GM19395 (cell line): ENCODE results near the gene ZNF212.

Experiments used
- ATAC-seq: cut with Tn5 transposase; IDR thresholded peaks from one replicate; pipeline ENCODE4 v1.9.1; 2021; ENCODE audit warnings: mild to moderate bottlenecking, moderate library complexity; ENCODE audit not compliant: unreplicated experiment

ZNF212 gene

DNA sequence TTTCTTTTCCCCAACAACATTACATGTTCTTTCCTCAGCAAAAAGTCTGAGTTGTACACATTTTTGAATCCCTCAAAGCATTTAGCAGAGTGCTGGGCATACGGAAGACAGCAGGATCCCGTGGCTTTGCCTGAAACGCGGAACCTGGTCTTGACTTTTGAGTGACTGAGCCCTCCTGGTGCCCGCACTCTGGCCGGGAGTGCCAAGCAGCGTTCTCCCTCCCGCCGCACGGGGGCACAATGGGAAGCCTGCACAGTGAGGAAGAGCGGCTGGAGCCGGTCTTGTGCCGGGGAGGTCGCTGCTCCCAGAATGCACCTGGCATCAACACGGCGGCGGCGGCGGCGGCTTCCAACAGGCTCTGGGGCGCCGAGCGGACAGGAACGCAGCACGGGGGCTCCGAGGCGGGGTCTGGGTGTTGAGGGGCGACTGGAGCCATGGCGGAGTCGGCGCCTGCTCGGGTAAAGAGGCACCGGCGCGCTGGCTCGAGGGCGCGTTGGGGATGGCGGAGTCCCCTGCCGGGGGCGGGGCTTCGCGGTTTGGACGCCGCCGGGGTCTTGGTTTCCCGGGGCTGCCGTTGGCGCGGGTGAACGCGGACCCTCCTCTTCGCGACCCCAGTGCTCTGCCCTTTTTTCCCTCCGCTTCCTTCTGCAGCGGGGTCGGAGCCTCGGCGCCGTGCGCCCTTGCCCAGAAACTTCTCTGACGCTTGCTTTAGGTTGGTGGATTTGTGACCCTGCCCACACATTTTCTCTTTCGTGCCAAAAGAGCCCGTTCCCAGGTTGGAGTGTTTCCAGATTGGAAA, at the start of gene ZNF212:
ZNF212 (plus strand) TSS at position 307 of the 799 bp plus-strand sequence; CDS start at position 435, 128 bp downstream.
- peak; percentile 99 for ATAC-seq

DNA sequence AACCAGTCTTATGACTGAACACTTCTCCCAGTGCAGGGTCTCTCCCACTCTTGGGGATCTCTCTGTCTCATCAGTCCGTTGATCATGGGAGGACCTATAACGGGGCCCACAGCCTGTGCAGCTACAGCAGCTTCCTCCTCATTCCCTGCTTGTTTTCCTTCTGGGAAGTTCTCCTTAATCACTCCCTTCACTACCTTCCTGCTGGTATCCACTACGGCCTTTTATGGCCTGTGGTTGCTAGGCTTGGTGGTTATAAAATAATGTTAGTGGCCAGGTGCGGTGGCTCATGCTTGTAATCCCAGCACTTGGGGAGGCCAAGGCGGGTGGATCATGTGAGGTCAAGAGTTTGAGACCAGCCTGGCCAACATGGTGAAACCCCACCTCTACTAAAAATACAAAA, 47.6 kb upstream of the ZNF212 start:
- ATAC-seq = no peak

DNA sequence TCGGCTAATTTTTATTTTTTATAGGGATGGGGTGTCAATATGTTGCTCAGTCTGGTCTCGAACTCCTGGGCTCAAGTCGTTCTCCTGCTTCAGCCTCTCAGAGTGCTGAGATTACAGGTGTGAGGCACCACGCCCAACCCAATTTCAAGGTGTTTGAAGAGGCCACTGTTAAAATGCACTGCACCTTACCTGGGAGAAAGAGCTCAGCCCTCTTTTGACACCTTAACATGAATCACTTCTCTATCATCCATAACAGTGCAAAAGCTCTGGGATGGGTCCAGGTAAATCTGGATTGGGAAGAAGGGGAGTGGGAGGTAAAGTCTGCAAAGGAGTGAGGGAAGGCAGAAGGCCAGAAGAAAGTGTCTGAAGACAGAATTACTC, 44.7 kb upstream of the ZNF212 start:
- no peak for ATAC-seq

DNA sequence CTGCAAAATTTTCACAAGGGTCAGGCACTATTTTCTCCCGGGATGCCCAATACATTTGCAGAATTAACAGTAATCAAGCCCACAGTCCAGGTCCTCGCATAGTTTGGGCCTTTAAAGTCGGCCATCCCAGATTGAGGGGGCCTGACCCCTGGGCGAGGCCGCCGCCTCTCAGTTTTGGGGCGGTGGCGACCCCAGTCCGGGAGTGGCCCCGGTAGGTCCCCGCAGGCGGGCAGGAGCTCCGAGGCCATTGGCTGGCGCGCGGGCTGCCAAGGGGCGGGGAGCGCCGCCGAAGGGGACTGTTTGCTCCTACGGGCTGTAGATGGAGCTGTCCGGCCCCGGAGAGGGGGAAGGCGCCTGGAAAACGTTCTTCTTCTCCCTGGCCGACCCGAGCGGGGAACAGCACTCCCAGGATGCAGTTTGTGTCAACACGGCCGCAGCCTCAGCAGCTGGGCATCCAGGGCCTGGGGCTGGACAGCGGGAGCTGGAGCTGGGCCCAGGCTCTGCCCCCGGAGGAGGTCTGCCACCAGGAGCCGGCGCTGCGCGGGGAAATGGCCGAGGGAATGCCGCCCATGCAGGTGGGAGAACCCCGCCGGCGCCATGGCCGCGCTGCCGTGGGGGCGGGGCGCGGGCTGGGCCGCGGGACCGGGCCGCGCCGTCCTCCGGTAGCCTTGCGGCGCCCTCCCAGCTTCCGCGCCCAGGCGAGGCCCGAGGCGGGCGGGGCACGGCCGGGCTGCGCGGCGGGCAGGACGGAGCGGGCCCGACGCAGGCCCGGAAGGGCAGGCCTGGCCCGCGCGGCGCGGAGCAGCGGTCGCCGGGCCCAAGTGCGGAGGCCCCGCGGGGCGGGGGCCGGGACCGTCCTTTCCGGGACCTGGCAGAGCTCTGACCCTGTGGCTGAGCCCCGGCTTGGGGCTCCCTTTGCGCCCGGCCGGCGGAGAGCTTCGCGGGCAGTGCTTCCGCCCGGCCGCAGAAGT, 44.0 kb upstream of the ZNF212 start, which contains the start of gene ZNF282:
ZNF282 (plus strand) TSS at position 367 of the 971 bp plus-strand sequence; CDS start at position 411, 44 bp downstream.
- ATAC-seq = peak; percentile 94

DNA sequence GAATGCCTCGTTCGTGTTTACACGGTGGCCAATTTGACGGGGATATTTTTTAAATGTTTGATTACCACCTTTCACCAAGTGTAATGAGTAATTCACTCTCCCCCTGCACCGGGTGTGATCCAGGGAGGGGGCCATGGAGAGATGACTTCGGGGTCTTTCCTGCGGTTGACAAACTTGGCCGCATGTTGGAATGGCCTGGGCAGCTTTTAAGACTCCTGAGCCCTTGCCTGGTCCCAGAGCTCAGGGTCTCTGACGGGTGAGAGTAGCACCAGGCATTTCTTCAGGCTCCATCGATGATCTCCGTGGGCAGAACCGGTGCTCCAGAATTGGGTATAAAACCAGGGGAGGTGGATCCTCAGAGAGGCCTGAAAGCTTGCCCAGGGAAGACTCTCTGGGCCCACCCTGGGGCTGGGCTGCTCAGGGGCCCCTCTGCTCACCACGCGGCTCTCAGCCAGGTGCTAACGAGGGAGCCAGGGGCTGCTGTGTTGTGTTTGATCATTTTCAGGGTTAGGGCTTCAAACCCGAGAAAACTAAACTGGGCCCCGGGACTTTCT, 43.2 kb upstream of the ZNF212 start:
- peak; percentile 13 for ATAC-seq

DNA sequence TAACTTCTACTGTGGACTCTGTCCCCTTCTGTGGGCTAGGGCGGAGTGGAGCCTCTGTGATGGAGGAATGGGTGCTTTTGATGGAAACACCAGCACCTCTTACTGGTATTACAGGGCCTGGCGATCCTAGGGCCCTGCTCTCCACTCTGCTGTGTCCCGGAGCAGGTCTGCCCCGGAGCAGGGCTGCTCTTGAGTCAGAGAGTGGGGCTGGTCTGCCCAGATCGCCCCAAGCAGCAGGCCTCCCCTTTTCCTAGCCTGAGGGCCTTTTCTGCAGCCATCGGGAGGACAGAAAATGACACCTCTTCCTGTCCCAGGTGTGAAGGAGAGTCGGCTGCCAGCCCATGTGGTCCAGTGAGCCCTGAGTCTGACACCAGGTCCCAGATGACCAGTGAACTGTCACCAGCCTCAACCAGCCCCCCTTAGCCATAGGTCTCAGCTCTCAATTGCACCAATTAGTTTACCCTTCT, 42.7 kb upstream of the ZNF212 start:
- no peak for ATAC-seq

DNA sequence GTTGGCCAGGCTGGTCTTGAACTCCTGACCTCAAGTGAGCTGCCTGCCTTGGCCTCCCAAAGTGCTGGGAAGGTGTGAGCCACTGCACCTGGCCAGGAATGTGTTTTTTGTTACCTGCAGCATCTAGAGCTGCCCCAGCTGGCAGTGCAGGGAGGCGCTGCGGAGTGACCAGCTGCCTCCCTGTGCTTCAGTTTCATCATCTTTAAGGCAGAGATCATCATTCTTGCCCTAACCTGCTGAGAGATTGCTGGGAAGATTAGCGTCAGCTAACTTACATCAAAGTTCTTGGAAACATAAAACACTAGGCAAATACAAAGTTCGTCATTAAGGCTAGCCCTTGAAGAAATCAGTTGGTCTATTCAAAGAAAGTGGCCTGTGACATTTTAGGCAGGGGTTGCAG, 41.8 kb upstream of the ZNF212 start:
- no peak for ATAC-seq

DNA sequence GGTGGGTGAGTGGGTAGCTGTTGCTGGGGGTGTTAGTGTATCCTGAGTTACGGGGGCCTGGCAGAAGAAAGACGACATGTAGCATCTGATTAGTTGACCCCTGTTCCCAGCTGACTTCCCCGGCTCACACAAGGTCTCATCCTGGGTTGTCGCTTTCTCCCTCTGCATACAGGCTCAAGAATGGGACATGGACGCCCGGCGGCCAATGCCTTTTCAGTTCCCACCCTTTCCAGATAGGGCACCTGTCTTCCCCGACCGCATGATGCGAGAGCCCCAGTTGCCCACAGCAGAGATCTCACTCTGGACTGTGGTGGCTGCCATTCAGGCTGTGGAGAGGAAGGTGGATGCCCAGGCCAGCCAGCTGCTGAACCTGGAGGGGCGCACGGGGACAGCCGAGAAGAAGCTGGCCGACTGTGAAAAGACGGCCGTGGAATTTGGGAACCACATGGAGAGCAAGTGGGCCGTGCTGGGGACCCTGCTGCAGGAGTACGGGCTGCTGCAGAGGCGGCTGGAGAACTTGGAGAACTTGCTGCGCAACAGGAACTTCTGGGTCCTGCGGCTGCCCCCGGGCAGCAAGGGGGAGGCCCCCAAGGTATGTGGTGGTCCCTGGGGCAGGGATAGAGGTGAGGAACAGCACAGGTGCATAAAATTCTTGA, 41.2 kb upstream of the ZNF212 start:
- no peak for ATAC-seq

DNA sequence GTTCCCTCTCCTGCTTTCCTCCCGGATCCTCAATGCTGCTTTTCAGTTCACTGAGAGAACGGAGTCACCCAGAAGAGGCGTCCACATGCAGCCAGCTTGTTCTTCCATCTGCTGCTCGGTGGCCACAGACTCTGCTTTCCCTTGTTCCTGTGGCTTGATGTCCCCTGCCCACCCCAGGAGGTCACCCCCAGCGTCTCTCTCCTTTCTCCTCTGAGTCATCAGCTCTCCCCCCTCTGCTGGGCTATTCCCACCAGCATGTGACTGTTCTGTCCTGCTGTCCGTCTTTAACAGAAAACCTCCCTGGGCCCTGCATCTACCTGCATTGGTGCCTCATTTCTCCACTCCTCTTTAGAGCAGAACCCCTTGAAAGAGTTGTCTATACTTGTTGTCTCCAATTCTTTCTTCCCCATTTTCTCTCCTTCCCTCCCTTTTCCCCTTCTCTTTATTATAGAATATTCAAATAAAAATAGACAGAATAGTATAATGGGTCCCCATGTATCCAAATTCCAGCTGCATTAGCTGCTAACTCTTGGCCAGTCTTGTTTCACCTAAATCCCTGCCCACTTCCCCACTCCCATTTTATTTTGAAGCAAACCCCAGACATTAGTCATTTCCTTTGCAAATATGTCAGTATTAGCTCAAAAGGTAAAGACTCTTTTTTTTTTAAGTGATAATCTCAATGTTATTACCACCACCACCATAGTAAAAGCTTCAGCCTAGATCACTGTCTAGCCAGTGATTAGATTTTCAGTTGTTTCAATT, 40.0 kb upstream of the ZNF212 start:
- no peak for ATAC-seq

DNA sequence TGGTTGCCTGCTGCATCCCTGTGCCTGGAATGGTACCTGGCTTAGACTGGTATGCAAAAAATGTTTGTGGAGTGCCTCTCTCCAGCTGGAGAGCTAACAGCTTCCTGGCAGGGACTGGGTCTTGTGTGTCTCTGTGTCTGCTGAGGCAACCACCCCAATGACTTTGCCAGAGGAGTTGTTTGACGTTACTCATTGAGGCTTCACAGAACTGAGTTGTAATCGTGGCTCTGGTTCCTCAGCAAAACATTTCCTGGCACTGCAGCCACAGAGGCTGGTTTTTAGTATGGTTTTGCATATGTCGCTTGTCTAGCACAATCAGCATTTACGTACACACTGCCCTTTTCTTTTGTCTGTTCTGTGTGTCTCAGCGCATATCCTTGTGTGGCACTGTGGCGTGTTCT, 36.6 kb upstream of the ZNF212 start:
- no peak for ATAC-seq

DNA sequence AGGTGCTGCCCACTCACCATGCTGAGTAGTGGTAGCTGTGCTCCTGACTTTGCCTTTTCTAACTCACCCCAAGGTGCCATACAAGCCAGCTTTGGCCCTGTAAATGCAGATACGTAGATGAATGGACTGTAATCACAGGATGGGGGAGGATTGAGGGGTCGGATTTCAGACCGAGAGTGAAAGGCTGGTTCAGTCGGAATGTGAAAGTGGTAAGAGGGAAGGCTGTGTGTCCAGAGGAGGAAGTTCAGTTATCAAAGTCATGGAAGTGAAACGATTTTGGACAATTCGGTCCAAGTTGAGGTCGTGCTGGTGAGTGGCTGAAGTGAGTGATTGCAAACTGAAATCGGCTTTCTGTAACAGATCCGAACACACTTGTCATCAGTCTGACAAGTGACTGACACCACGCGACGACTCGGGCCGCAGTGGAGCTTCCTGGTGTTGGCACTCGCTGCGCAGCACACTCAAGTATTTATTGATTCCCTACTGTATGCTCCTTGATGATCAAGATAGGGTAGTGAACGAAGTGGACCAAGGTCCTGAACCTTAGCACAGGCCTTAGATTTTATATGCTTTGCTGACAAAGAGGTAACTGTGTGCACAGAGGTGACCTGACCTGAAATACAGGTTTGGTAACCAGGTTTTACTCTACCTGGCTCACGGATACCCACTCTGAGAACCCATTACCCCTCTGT, 33.6 kb upstream of the ZNF212 start:
- no peak for ATAC-seq

DNA sequence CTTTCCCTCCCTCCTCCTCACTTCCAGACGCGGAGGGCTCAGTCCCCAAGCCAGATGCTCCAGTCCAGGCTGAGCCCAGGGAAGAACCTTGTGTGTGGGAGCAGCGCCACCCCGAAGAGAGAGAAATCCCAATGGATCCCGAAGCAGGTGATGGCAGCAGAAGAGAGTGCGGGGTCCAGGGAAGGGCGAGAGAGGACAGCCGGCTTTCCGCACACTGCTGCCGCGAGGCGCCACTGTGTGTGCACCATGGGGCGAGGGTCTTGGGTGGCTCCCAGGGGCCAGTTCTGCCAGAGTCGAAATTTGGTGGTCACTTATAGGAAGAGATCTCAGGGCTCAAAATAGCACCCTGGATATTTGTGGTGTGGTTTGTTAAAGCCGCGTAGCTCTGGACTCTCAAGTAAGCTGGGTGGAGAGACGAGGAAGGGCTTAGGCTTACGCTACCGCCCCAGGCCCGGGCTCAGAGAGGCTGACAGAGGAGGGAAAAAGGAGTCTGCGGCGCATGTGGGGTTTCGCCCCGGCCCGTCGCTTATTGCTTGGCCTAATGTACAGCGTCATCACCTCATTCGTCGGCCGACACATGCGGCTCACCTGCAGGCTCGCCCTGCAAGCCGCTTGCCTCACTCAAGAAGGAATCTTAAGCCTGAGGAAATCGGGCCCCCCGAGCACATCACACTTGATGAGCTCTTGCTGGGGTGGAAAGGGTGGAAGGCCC, 32.0 kb upstream of the ZNF212 start:
- no peak for ATAC-seq

DNA sequence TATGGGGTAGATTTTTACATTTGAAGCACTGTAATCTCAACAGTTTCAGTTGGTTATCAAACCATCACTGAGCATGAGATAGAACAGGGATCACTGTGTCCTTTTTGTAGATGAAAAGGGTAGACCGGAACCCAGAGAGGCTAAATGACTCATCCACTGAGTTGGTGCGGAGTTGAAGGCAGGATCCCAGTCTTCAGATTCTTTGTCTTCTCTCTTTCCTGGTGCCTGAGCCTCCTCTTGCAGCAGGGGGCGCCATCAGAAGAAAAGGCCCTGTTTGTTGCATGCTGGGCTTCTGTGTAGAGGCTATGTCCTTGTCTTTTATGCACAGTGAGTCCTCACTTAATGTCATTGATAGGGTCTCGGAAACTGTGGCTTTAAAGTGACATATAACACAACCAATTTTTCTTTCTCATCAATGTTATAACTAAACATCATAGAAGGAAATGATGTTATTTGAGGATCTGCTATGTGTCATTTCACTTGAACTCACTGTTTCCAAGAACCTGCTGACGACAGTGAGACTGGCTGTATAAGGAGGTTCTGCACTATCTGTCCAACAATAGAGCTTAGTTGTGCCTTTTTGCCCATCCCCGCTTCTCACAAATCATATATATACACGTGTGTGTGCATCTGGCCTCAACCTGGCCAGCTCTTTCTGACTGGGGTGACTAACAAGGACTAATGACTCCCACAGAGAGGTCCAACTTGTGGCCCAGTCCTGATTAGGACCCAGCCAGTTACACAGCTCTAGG, 29.8 kb upstream of the ZNF212 start:
- ATAC-seq = no peak

DNA sequence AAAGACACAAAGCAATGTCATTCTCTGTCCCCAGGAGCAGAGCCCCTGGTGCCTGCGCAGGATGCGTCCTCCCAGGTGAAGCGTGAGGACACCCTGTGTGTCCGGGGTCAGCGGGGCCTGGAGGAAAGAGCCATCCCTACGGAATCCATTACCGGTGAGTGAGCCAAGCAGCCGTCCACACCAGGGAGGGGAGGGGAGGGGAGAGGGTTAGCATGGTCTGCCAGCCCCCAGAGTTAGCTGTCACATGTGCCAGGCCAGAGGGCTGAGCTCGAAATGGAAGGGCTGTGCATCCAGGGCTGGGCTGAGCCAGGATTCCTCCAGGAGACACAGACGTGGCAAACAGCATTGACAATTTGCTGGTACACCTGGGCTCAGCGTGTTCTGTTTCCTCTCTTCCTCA, 28.9 kb upstream of the ZNF212 start:
- no peak for ATAC-seq

DNA sequence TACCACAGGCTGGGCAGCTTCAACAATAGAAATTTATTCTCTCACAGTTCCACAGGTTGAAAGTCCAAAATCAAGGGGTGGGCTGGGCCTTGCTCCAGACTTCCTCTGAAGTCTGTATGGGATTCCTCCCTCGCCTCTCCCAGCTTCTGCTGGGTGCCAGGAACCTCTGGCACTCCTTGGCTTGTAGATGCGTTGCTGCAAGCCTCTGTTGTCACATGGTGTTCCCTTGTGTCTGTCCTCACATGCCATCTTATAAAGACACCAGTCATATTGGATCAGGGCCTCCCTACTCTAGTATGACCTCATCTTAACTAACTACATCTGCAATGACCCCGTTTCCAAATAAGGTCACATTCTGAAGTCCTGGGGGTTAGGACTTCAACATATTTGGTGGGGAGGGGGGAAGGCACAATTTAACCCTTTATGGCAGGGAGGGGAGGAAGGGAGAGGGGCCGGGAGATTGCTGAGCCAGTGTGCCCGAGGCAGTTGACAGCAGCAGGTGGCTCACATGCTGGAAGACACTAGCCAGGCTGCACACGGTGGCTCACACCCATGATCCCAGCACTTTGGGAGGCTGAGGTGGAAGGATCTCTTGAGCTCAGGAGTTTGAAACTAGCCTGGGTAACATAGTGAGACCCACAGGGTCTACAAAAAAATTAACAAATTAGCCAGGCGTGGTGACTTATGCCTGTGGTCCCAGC, 25.3 kb upstream of the ZNF212 start:
- no peak for ATAC-seq

DNA sequence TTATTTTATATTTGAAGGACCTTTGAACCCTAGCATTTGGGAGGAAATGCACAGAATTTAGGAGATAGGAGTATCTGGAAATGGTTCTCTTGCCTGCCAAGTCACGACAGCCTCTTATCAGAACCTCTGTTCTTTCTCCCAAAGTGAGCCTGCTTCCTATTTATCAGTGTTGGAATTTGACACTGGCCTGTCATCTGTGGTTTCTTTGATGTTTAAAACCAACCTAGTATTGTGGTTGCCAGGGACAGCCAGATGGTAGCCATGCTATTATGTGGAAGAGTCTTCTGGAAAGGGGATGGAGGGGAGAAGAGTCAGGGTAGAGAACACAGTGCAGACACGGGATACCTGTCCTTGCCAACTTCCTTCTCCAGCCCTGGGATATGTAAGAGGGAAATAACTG, 23.0 kb upstream of the ZNF212 start:
- ATAC-seq = no peak

DNA sequence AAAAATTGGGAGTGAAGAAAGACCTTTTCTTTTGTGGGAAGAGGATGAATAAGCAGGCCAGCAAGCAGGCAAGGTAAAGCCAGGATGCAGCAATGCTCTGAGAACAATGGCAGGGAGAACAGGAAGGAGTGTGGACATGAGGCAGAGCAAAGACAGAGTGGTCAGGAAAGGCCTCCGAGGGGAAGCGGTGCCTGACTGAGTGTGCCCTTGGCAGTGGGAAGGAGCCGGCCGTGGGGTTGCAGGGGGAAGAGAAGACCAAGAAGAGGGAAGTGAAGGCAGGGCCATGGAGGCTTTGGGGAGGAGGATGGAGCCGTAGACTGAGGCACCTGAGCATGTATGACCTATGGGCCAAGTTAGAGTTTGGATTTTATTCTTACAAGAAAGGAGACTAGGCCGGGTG, 21.9 kb upstream of the ZNF212 start:
- no peak for ATAC-seq
